B cell (primary cell): ENCODE results near the gene ITPR1. TPM values are rescaled to one million over a fixed set of nuclear protein-coding genes. Genes with fewer than 3 reads are reported as not detected.

Source experiments
- ATAC-seq: fragments of 200-7000 bp; cut with Tn5 transposase; one replicate; pipeline ENCODE4 v1.10.0; 2021; ENCODE audit warnings: low read depth, mild to moderate bottlenecking, moderate number of reproducible peaks, moderate library complexity
- CTCF ChIA-PET: fragments of 350-600 bp; sonication (Branson Sonifier 250); formaldehyde crosslinking; loops from one replicate; lab custom pipeline; 2021; ENCODE audit warnings: antibody characterized with exemption, inconsistent platforms; lab: Charles Lee
- POLR2A ChIA-PET: fragments of 350-600 bp; sonication (Branson Sonifier 250); formaldehyde crosslinking; loops from one replicate; lab custom pipeline; 2021; ENCODE audit warnings: antibody characterized with exemption; lab: Charles Lee
- DNase-seq: peaks from one replicate; pipeline ENCODE4 v3.0.0; 2013
- H2AFZ ChIP-seq: 2 replicates; pipeline ENCODE4 v1.6.1; 2012; ENCODE audit warnings: mild to moderate bottlenecking, low read depth, low read length; ENCODE audit not compliant: insufficient read depth, poor library complexity, severe bottlenecking
- H3K27ac ChIP-seq, 2 donors: 1 replicate in 1 of 2; 2 replicates in 1 of 2; pipeline ENCODE4 v1.5.1; 2012 to 2013; ENCODE audit warnings: low read length in 2 of 2, mild to moderate bottlenecking in 2 of 2, moderate library complexity in 1 of 2
- H3K27me3 ChIP-seq, 4 experiments: fragments of 200-600 bp in 1 of 4; sonication (generic) in 1 of 4; replicated peaks in 1 of 4; 1 replicate in 2 of 4; 2 replicates in 2 of 4; pipeline versions ENCODE4 v1.6.1 to v1.7.0; 2013 to 2016; ENCODE audit warnings: low read length in 3 of 4, mild to moderate bottlenecking in 2 of 4, mixed read lengths in 1 of 4, moderate library complexity in 1 of 4; ENCODE audit not compliant: insufficient read depth in 4 of 4, control insufficient read depth in 3 of 4; ENCODE audit errors: control extremely low read depth in 1 of 4
- H3K36me3 ChIP-seq, 2 experiments: replicated peaks in 1 of 2; 1 replicate in 1 of 2; 2 replicates in 1 of 2; pipeline versions ENCODE4 v1.6.1 to v1.7.1; 2013; ENCODE audit warnings: low read length in 1 of 2; ENCODE audit not compliant: insufficient read depth in 2 of 2, control insufficient read depth in 1 of 2; ENCODE audit errors: control extremely low read depth in 1 of 2, extremely low read depth in 1 of 2
- H3K4me1 ChIP-seq, 2 donors: fragments of 200-600 bp in 1 of 2; sonication (generic) in 1 of 2; 1 replicate in 1 of 2; 2 replicates in 1 of 2; pipeline versions ENCODE4 v1.5.1 to v1.6.1; 2013 to 2017; ENCODE audit warnings: low read length in 2 of 2; ENCODE audit not compliant: control insufficient read depth in 2 of 2, insufficient read depth in 2 of 2
- H3K4me2 ChIP-seq: replicated peaks from 2 replicates; pipeline ENCODE3; 2012; ENCODE audit warnings: mild to moderate bottlenecking, low read depth, low read length; ENCODE audit not compliant: poor library complexity, severe bottlenecking
- H3K4me3 ChIP-seq, 5 experiments: fragments of 200-600 bp in 1 of 5; sonication (generic) in 1 of 5; 1 replicate in 3 of 5; 2 replicates in 2 of 5; pipeline versions ENCODE4 v1.5.1 to v1.7.0; 2011 to 2016; ENCODE audit warnings: low read length in 4 of 5, mild to moderate bottlenecking in 4 of 5, low read depth in 2 of 5, control low read depth in 1 of 5, moderate library complexity in 1 of 5; ENCODE audit not compliant: insufficient read depth in 1 of 5; ENCODE audit errors: control extremely low read depth in 1 of 5, extremely low read depth in 1 of 5
- H3K79me2 ChIP-seq: fragments of 200-600 bp; sonication (generic); one replicate; pipeline ENCODE4 v1.6.0; 2016; ENCODE audit warnings: low read length; ENCODE audit not compliant: control insufficient read depth, insufficient read depth
- H3K9ac ChIP-seq: fragments of 200-600 bp; sonication (generic); 2 replicates; pipeline ENCODE4 v1.6.1; 2017; ENCODE audit warnings: mild to moderate bottlenecking, low read length, moderate library complexity
- H3K9me3 ChIP-seq, 3 donors: one replicate each; pipeline versions ENCODE4 v1.6.1 to v1.7.1; 2013; ENCODE audit warnings: low read length in 2 of 3; ENCODE audit not compliant: control insufficient read depth in 2 of 3, insufficient read depth in 1 of 3; ENCODE audit errors: control extremely low read depth in 1 of 3
- H4K20me1 ChIP-seq: 2 replicates; pipeline ENCODE4 v1.6.0; 2012; ENCODE audit warnings: mild to moderate bottlenecking, low read length; ENCODE audit not compliant: insufficient read depth, control insufficient read depth, poor library complexity, severe bottlenecking
- H3K27ac Mint-ChIP-seq: one replicate; pipeline ENCODE4 v1.8.0; 2021; ENCODE audit warnings: mixed read lengths
- H3K27me3 Mint-ChIP-seq: one replicate; pipeline ENCODE4 v1.8.0; 2021; ENCODE audit warnings: mixed read lengths
- H3K4me1 Mint-ChIP-seq: one replicate; pipeline ENCODE4 v1.8.0; 2021; ENCODE audit warnings: mixed read lengths
- H3K4me3 Mint-ChIP-seq: one replicate; pipeline ENCODE4 v1.8.0; 2021; ENCODE audit warnings: mixed read lengths
- H3K9me3 Mint-ChIP-seq: one replicate; pipeline ENCODE4 v1.8.0; 2022; ENCODE audit warnings: mixed read lengths; ENCODE audit not compliant: insufficient read depth
- CTCF ChIP-seq: fragments of 200-600 bp; IDR thresholded peaks from one replicate; pipeline ENCODE4 v1.8.0; 2022; ENCODE audit warnings: antibody characterized with exemption, mild to moderate bottlenecking
- EZH2 ChIP-seq: IDR thresholded peaks from 2 replicates; pipeline ENCODE4 v1.6.1; 2012; ENCODE audit warnings: borderline replicate concordance, low read depth, mild to moderate bottlenecking, moderate library complexity, low read length; ENCODE audit not compliant: insufficient read depth, poor library complexity, severe bottlenecking
- WGBS: methylation state at CpG from one replicate; pipeline ENCODE4 v1.1.5; 2013; ENCODE audit warnings: missing lambda C conversion rate; ENCODE audit not compliant: insufficient coverage; 5-methylcytosine and 5-hydroxymethylcytosine counted together
- intact Hi-C: fragments of 100-400 bp; cut with micrococcal nuclease; formaldehyde crosslinking; loops from one replicate; pipeline ENCODE4 v1.10.0; 2022
- polyA plus RNA-seq: library from polyadenylated mRNA; depleted of rRNA; stranded (reverse); fragments of >200 nt; gene quantifications from 2 replicates; pipeline ENCODE4 v1.2.3, GENCODE V29; 2012
- total RNA-seq, 2 donors: library from RNA; stranded (reverse); fragments of 120-200 nt in 1 of 2; gene quantifications; 1 replicate in 1 of 2; 2 replicates in 1 of 2; pipeline versions ENCODE4 v1.2.3 to v1.2.4, GENCODE V29; 2013 to 2022

Gene ITPR1
- total and polyA plus RNA-seq, 2 donors (not counting 1 experiment from before 2014, with no cell fraction given), result 64.0 to 332 TPM

GRCh38 chr3:4587838-4588105 lies 94.6 kb downstream of the ITPR1 start:
- H3K4me3 Mint-ChIP-seq, result no peak overlapping the region
- Histone ChIP-seq H3K36me3 (peaks cover 0 to 5% of the 10 kb centered on the region in 2 experiments), H3K4me1 (peaks cover 48% of the 10 kb centered on the region in 2 donors), H3K9ac (no peak overlapping the region), H3K27ac (no peak overlapping the region), H2AFZ (no peak overlapping the region), H3K79me2 (peaks cover 96% of the 10 kb centered on the region), H4K20me1 (peaks cover 97% of the 10 kb centered on the region), H3K4me2 (peak overlapping the region; percentile 9), H3K27me3 (no peaks in the 10 kb centered on the region), H3K4me3 (no peak overlapping the region), H3K9me3 (no peaks in the 10 kb centered on the region)
- no peaks in the 10 kb centered on the region for H3K9me3 Mint-ChIP-seq
- peaks cover 91% of the 10 kb centered on the region for H3K4me1 Mint-ChIP-seq
- intact Hi-C loops, result no loop called here
- no peaks in the 10 kb centered on the region for H3K27me3 Mint-ChIP-seq
- no peak for DNase-seq
- CTCF ChIA-PET, result interaction anchor here (1.0 to 1.7 kb wide), 4 partner anchors 11 to 237 kb away, joined by 3 read pairs; no protein-coding TSS in a partner anchor
- POLR2A ChIA-PET, result no interaction called here
- no peak for ATAC-seq
- TF ChIP-seq EZH2 (no peak), CTCF (no peak)
- no peak overlapping the region for H3K27ac Mint-ChIP-seq

DNA sequence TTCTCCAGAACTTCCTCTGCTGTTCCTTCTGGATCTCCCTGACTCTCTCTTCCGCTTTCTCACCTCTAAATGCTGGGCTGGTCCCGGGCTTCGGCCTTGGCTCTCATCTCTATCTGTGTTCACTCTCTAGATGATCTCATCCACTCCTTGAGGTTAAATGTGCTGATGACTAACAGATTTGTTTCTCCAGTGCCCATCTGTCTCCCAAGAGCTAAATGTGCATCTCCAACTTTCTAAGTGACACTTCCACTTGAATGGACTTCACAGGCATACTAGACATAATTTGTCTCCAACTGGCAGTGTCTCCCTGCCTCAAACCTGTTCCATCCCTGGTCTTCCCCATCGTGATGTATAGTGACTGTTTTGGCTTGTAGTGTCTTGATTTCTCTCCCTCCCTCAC lies 95.3 kb downstream of the ITPR1 start:
- ATAC-seq, result no peak
- no peak overlapping the region for H2AFZ ChIP-seq
- DNase-seq, result no peak
- H3K27me3 ChIP-seq, result no peaks in the 10 kb centered on the region
- peaks cover 91% of the 10 kb centered on the region for H3K4me1 Mint-ChIP-seq
- TF ChIP-seq EZH2, result no peak
- no peak for TF ChIP-seq CTCF
- POLR2A ChIA-PET, result no interaction called here
- no peak overlapping the region for H3K9ac ChIP-seq
- no peaks in the 10 kb centered on the region for H3K27me3 Mint-ChIP-seq
- H4K20me1 ChIP-seq, result peaks cover 97% of the 10 kb centered on the region
- peaks cover 97% of the 10 kb centered on the region for H3K79me2 ChIP-seq
- H3K4me3 Mint-ChIP-seq, result peak overlapping the region; percentile 20
- 96% methylated on average over 4 of the region's 4 CpGs for WGBS
- peaks cover 0 to 5% of the 10 kb centered on the region in 2 experiments for H3K36me3 ChIP-seq
- no peaks in the 10 kb centered on the region for H3K9me3 Mint-ChIP-seq
- H3K27ac Mint-ChIP-seq, result peak overlapping the region; percentile 62
- no peak overlapping the region for H3K4me3 ChIP-seq
- H3K4me1 ChIP-seq, result peaks cover 41 to 46% of the 10 kb centered on the region in 2 donors
- H3K27ac ChIP-seq, result peak overlapping the region in 1 of 2 donors; percentile 7
- CTCF ChIA-PET, result interaction anchor here (1.2 to 1.7 kb wide), 3 partner anchors 11 to 45 kb away, joined by 3 read pairs; no protein-coding TSS in a partner anchor
- no peak overlapping the region for H3K4me2 ChIP-seq
- H3K9me3 ChIP-seq, result no peaks in the 10 kb centered on the region
- intact Hi-C loops, result no loop called here
